ENCODE measurements around the gene ADGRG6.

The ADGRG6 gene

DNA sequence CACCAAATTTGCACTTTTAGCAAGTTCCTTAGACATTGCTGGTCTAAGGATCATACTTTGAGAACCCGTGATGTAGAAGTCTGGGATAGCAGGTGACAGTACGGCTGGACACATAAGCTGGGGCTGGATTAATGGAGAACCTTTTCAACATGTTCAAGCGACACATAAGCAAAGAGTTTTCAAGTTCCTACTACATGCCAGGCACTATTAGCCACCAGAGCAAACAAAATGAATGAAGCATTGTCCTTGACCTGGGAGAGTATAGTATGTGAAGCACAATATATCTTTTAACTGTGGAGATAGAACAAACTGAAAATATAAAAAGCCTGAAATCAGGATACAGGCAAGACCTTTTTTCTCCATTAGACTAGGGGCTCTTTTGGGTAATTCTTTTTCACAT lies 102.9 kb downstream of the ADGRG6 start:
- Mint-ChIP-seq H3K9me3 (no peaks in the 10 kb centered on the region), H3K4me1 (ENCODE audit: low read depth) (no peaks in the 10 kb centered on the region), H3K27me3 (ENCODE audit: low read depth) (peaks cover 50% of the 10 kb centered on the region), H3K4me3 (no peak overlapping the region), H3K27ac (no peak overlapping the region), H3K36me3 (ENCODE audit: low read depth) (no peaks in the 10 kb centered on the region)

DNA sequence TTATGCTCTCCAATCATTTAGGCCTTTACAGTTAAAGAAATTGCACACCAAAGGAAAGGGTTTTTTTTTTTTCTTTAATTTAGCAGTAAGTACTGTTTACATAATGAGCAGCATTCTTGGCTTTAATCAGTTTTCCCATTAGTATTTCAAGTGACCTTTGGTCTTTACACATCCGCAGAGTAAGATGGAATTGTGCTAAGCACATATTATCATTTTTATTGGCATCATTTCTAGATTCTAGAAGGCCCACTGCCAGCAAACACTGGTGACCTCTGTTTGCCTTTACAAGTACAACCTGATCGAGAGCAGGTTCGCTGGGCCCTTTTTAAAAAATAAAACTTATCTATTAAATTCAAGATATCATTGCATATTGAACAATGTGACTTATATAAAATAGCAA lies 104.3 kb downstream of the ADGRG6 start:
- Mint-ChIP-seq H3K4me1 (ENCODE audit: low read depth) (no peaks in the 10 kb centered on the region), H3K4me3 (no peak overlapping the region), H3K27ac (no peak overlapping the region), H3K27me3 (ENCODE audit: low read depth) (peaks cover 38% of the 10 kb centered on the region), H3K36me3 (ENCODE audit: low read depth) (no peaks in the 10 kb centered on the region), H3K9me3 (no peaks in the 10 kb centered on the region)

DNA sequence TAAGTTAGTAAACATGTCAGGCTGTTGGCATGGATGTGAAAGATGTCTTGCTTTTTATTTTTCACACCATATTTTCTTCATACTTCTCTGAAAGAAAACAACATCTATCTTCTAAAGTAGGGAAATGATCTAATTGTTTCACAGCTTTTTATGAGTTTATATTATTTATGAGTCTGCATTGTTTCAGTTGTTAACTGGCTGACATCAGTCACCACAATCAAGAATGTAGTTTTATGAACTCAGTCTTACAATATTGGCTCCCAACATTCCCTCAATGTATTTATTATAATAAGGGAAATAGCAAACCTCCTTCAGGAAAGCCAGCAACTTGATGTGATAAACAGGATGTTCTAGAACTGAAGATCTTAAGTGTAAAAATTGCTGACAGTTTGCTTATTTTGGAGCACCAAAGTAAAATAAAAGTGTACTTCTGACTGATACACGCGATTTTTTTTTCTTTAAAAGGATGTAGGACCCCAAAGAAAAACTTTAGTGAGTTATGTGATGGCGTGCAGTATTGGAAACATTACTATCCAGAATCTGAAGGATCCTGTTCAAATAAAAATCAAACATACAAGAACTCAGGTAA lies 106.0 kb downstream of the ADGRG6 start:
- H3K27me3 Mint-ChIP-seq (ENCODE audit: low read depth): peaks cover 22% of the 10 kb centered on the region
- no peaks in the 10 kb centered on the region for H3K9me3 Mint-ChIP-seq
- no peak overlapping the region for H3K4me3 Mint-ChIP-seq
- H3K36me3 Mint-ChIP-seq (ENCODE audit: low read depth): no peaks in the 10 kb centered on the region
- no peaks in the 10 kb centered on the region for H3K4me1 Mint-ChIP-seq (ENCODE audit: low read depth)
- no peak overlapping the region for H3K27ac Mint-ChIP-seq

DNA sequence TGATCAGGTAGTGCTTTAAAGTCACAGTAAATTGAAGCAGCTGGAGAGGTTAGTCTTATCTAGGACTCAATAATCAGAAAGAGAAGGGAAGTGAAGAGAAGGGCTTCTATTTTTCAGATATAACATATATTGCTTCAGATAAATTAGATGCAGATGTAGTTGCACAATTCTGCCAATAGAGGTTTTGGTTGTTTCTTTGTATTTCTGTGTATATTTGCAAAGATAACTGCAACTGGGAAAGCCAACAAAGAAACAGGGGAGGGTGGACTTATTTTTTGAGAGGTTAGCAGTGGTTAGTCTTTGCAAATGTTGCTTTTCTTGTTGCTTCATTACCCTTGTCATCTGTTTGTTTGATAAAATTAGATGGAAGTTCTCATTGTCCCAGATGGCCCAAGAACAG lies 106.6 kb downstream of the ADGRG6 start:
- Mint-ChIP-seq H3K4me1 (ENCODE audit: low read depth) (no peaks in the 10 kb centered on the region), H3K9me3 (no peaks in the 10 kb centered on the region), H3K4me3 (no peak overlapping the region), H3K27me3 (ENCODE audit: low read depth) (peaks cover 22% of the 10 kb centered on the region), H3K36me3 (ENCODE audit: low read depth) (no peaks in the 10 kb centered on the region), H3K27ac (no peak overlapping the region)

DNA sequence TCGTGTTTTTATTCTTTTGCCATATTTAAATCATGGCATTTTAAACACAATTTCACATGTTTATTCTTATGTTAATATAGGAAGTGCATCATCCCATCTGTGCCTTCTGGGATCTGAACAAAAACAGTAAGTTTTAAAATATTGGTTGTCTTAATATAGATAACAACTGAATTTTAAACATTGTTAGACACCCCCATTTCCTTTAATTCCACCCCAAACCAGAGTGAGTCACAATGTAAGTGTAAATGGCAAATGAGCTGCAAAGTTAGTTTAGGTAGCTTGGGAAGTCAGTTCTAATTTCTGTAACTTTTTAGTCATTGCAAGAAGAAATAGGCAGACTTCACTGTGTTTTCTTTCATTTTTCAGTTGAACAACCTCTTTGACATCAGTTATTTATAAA lies 108.0 kb downstream of the ADGRG6 start:
- H3K27me3 Mint-ChIP-seq (ENCODE audit: low read depth): peaks cover 18% of the 10 kb centered on the region
- no peaks in the 10 kb centered on the region for H3K9me3 Mint-ChIP-seq
- no peaks in the 10 kb centered on the region for H3K4me1 Mint-ChIP-seq (ENCODE audit: low read depth)
- no peak overlapping the region for H3K27ac Mint-ChIP-seq
- no peak overlapping the region for H3K4me3 Mint-ChIP-seq
- H3K36me3 Mint-ChIP-seq (ENCODE audit: low read depth): no peaks in the 10 kb centered on the region

DNA sequence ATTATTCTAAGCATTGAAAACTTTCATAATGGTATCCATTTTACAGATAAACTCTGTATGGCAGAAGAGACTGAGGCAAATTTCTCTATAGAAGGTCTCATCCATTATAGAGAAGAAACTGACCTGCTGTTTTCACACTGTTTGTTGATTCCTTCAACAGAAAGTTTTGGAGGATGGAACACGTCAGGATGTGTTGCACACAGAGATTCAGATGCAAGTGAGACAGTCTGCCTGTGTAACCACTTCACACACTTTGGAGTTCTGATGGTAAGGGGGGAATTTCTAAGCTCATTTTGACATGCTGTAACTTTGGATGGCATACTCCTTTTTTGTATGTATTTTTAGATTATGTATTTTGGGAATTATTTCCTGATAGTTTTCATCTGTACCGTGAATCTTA lies 109.3 kb downstream of the ADGRG6 start:
- Mint-ChIP-seq H3K9me3 (no peaks in the 10 kb centered on the region), H3K4me1 (ENCODE audit: low read depth) (no peaks in the 10 kb centered on the region), H3K27me3 (ENCODE audit: low read depth) (peaks cover 12% of the 10 kb centered on the region), H3K4me3 (no peak overlapping the region), H3K27ac (no peak overlapping the region), H3K36me3 (ENCODE audit: low read depth) (no peaks in the 10 kb centered on the region)

DNA sequence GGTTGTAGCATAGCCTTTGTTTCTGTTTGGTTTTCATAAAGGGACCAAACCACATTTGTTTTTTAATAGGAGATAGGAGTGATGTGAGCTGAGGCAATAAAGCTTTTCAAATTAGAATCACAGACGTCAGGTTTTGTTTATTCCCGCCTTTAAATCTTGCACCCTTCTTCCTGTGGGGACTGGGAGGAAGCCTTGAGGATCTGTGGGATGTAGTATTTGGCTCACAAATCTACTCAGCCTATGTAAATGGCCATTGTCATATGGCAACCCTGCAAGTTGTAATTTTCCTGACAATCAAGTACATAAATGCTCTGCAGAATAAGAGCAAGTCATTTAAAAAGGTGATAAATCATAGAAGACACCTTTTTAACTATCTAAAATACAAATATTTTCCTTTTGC lies 110.4 kb downstream of the ADGRG6 start:
- Mint-ChIP-seq H3K4me3 (no peak overlapping the region), H3K27me3 (ENCODE audit: low read depth) (peaks cover 12% of the 10 kb centered on the region), H3K27ac (no peak overlapping the region), H3K9me3 (no peaks in the 10 kb centered on the region), H3K4me1 (ENCODE audit: low read depth) (no peaks in the 10 kb centered on the region), H3K36me3 (ENCODE audit: low read depth) (no peaks in the 10 kb centered on the region)

DNA sequence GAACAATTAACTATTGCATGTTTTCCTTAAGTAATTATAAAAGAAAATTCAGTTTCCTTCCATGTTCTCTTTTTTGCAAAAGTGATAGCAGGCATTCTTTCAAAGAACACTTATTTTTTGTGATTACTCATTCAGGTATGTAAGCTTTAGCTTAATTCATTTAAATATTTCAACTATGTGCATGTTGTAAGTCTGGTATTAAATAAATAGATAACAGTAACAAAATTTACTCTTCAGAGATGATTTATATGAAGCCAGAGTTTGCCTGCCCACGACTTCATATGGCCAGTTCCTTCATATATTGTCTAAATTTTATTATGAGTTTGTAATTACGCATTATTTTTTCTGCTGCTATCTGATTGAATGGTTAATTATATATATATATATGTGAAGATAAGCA lies 110.9 kb downstream of the ADGRG6 start:
- H3K27ac Mint-ChIP-seq: no peak overlapping the region
- no peaks in the 10 kb centered on the region for H3K9me3 Mint-ChIP-seq
- peaks cover 12% of the 10 kb centered on the region for H3K27me3 Mint-ChIP-seq (ENCODE audit: low read depth)
- H3K4me1 Mint-ChIP-seq (ENCODE audit: low read depth): no peaks in the 10 kb centered on the region
- no peak overlapping the region for H3K4me3 Mint-ChIP-seq
- no peaks in the 10 kb centered on the region for H3K36me3 Mint-ChIP-seq (ENCODE audit: low read depth)

DNA sequence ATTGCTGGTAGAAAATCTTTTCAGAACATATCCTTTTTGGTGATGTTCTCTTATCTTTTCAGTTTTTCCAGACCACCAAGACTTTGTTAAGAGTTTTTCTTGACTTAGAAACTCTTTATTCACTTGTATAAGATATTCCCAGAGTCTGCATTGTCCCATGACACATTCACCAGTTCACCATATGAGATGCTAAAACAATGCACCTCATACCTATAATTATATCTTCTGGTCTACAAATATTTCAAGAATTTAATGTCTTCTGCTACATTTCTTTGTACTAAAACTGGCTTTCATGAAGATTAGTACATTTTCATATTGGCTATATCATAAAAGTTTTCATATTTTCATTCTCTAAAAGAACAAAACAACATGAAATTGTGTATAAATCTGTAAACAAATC lies 111.3 kb downstream of the ADGRG6 start:
- H3K4me3 Mint-ChIP-seq: no peak overlapping the region
- H3K9me3 Mint-ChIP-seq: no peaks in the 10 kb centered on the region
- no peaks in the 10 kb centered on the region for H3K4me1 Mint-ChIP-seq (ENCODE audit: low read depth)
- H3K27me3 Mint-ChIP-seq (ENCODE audit: low read depth): peaks cover 9% of the 10 kb centered on the region
- H3K27ac Mint-ChIP-seq: no peak overlapping the region
- H3K36me3 Mint-ChIP-seq (ENCODE audit: low read depth): no peaks in the 10 kb centered on the region

DNA sequence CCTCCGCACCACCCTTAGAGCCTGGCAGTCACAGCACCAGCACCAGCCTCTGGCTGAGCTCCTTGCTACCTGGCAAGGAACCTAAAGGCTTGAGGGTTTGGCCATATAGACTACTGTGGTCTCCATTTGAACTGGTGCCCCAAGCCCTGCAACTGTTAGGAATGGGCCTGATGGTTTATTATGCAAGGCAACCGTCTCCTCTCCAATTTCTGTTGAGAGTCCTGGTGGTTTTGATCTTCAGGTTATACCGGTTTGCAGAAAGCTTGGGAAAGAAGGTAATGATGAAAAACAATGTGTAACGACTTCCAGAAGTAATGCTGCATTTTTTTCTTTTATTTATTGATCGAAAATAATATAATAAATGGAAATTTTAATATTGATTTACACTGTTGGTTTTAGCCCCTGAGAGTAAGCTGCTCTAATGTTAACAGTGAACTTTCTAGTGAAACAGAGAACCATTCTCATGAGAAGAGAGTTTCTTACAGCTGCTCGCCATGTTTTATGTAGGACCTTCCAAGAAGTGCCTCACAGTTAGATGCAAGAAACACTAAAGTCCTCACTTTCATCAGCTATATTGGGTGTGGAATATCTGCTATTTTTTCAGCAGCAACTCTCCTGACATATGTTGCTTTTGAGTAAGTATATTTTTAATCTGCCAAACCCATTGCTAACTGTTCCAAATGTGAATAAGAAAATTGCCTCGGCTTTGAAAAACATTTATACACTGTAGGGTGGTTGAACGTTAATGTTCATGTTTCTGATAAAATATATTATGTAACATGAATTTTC lies 112.8 kb downstream of the ADGRG6 start:
- H3K27me3 Mint-ChIP-seq (ENCODE audit: low read depth): peaks cover under 1% of the 10 kb centered on the region
- H3K36me3 Mint-ChIP-seq (ENCODE audit: low read depth): no peaks in the 10 kb centered on the region
- no peaks in the 10 kb centered on the region for H3K4me1 Mint-ChIP-seq (ENCODE audit: low read depth)
- no peak overlapping the region for H3K4me3 Mint-ChIP-seq
- no peaks in the 10 kb centered on the region for H3K9me3 Mint-ChIP-seq
- H3K27ac Mint-ChIP-seq: no peak overlapping the region

DNA sequence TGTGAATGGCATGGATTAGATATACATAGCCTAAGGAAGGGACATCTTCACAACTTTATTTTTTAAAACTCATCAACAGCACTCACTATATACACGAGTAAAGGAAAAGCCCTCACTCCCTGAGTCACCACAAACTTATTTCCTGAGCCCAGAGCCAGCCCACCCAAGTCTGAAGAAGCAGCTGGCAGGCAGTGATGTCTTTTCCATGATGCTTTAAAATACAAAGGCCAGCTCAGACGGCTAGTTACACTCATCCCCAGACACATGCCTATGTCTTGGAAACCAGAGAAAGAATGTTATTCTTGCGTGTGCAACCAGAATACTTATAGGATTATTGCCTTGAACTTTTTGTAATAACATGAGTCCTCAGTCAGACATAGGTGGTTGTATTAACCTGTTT lies 114.4 kb downstream of the ADGRG6 start:
- Mint-ChIP-seq H3K27me3 (ENCODE audit: low read depth) (peaks cover 7% of the 10 kb centered on the region), H3K9me3 (no peaks in the 10 kb centered on the region), H3K4me1 (ENCODE audit: low read depth) (no peaks in the 10 kb centered on the region), H3K4me3 (no peak overlapping the region), H3K36me3 (ENCODE audit: low read depth) (no peaks in the 10 kb centered on the region), H3K27ac (no peak overlapping the region)

DNA sequence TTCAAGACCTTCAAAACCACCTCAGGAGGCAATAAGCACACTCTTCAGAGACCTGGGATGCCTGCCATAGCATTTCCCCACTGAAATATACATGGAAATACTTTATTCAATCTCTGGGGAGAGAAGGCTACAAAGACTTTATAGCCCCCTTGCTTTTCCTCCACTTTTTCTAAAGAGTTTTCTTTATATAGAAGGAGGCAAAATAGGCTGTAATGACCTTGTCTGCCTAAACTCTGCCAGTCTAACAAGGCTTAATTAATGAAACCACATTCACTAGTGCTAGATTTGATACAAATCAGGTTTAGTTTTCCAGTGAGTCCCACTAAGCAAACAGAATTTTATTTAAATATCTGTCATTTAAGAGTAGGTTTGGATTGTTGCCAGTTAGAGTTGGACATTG lies 114.9 kb downstream of the ADGRG6 start:
- H3K27me3 Mint-ChIP-seq (ENCODE audit: low read depth): peaks cover 7% of the 10 kb centered on the region
- no peaks in the 10 kb centered on the region for H3K9me3 Mint-ChIP-seq
- no peak overlapping the region for H3K4me3 Mint-ChIP-seq
- H3K36me3 Mint-ChIP-seq (ENCODE audit: low read depth): no peaks in the 10 kb centered on the region
- H3K27ac Mint-ChIP-seq: no peak overlapping the region
- no peaks in the 10 kb centered on the region for H3K4me1 Mint-ChIP-seq (ENCODE audit: low read depth)

DNA sequence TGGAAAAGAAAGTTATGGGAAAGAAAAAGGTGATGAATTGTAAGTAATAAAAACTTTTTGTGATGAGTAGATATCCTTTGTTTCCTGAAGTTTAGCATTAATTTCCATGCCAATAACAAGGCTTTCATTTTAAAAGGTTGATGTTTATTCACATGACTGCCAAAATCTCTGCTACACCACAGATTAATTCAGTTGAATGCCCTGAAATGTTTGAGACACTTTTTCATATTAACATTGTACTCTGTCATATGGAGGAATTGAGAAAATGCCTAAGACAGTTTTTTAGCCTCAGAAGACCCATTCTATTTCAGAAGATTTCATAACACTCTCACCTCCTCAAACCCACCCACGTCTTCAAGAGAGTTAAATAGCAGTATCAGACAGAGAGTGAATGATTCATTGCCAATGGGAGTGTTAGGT lies 115.5 kb downstream of the ADGRG6 start:
- H3K9me3 Mint-ChIP-seq: no peaks in the 10 kb centered on the region
- H3K4me3 Mint-ChIP-seq: no peak overlapping the region
- H3K4me1 Mint-ChIP-seq (ENCODE audit: low read depth): no peaks in the 10 kb centered on the region
- peaks cover 7% of the 10 kb centered on the region for H3K27me3 Mint-ChIP-seq (ENCODE audit: low read depth)
- no peaks in the 10 kb centered on the region for H3K36me3 Mint-ChIP-seq (ENCODE audit: low read depth)
- no peak overlapping the region for H3K27ac Mint-ChIP-seq

DNA sequence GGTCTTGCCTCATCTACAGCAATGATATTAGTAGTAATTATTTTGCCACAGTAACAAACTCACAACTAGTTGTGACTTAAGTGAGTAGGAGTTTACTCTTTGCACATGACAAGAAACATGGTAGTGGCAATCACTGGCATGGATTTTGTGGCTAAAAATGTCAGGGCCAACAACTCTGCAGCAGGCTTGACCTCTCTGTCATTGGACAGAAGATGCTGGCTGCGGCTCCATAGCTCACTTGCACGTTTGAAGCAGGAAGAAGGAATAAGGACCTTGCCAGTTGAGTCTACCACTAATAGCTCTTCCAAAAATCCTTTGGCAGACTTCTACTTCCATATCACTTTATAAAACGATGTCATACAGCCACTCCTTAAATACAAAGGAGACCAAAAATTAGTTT lies 117.3 kb downstream of the ADGRG6 start:
- Mint-ChIP-seq H3K4me1 (ENCODE audit: low read depth) (no peaks in the 10 kb centered on the region), H3K36me3 (ENCODE audit: low read depth) (no peaks in the 10 kb centered on the region), H3K4me3 (no peak overlapping the region), H3K27ac (no peak overlapping the region), H3K27me3 (ENCODE audit: low read depth) (peaks cover 7% of the 10 kb centered on the region), H3K9me3 (no peaks in the 10 kb centered on the region)

DNA sequence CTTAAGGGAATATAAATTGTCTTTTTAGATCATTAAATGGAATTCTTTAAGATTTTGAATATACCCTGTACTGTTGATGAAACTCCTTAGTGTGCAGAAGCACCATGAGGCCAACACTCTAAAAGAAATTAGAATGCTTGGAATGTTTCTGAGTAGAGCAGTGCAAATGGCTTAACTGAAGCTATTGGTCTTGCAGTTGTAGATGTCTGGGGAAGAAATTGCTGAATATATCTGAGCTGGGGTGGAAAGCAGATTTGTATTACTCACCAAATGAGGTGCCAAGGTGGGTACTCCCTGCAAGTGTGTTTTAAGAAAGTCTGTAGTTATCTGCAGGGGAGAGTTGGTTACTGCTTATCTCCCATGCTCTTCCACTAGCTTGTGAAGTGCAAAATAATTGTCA lies 119.0 kb downstream of the ADGRG6 start:
- Mint-ChIP-seq H3K27me3 (ENCODE audit: low read depth) (peaks cover 7% of the 10 kb centered on the region), H3K36me3 (ENCODE audit: low read depth) (no peaks in the 10 kb centered on the region), H3K4me1 (ENCODE audit: low read depth) (no peaks in the 10 kb centered on the region), H3K27ac (no peak overlapping the region), H3K9me3 (peaks cover 8% of the 10 kb centered on the region), H3K4me3 (no peak overlapping the region)
